HepG2 (cell line): Measurements from ENCODE around the gene PEX11G. TPM values are rescaled to one million over a fixed set of nuclear protein-coding genes. Genes with fewer than 3 reads are reported as not detected.

Source experiments
- BCL6 ChIP-seq: IDR thresholded peaks from 2 replicates; pipeline ENCODE4 v1.6.1; 2016; ENCODE audit warnings: missing genetic modification reagents, missing compliant biosample characterization
- CBX1 ChIP-seq: IDR thresholded peaks from one replicate; pipeline ENCODE4 v1.6.1; 2016; ENCODE audit warnings: antibody characterized with exemption, low read depth
- HNF1A ChIP-seq, 2 experiments: sonication (generic) in 1 of 2; formaldehyde crosslinking in 1 of 2; IDR thresholded peaks; 2 replicates each; pipeline versions ENCODE4 v1.4.0 to v1.6.1; 2016 to 2020; ENCODE audit warnings: borderline replicate concordance in 1 of 2, low read depth in 1 of 2, mild to moderate bottlenecking in 1 of 2, missing genetic modification reagents in 1 of 2
- JUND ChIP-seq: sonication (generic); formaldehyde crosslinking; IDR thresholded peaks from 2 replicates; pipeline ENCODE4 v1.8.0; 2022; ENCODE audit warnings: mild to moderate bottlenecking, missing genetic modification reagents
- NRL ChIP-seq: sonication (generic); formaldehyde crosslinking; IDR thresholded peaks from 2 replicates; pipeline ENCODE4 v1.5.0; 2020; ENCODE audit warnings: missing genetic modification reagents, mild to moderate bottlenecking, moderate library complexity, borderline replicate concordance
- SAP130 ChIP-seq: IDR thresholded peaks from 2 replicates; pipeline ENCODE4 v1.6.1; 2016; ENCODE audit warnings: low read depth
- SP1 ChIP-seq, 2 experiments: fragments of 450-650 bp in 1 of 2; sonication (generic) in 1 of 2; formaldehyde crosslinking in 1 of 2; IDR thresholded peaks; 2 replicates each; pipeline versions ENCODE4 v1.4.0 to v1.6.1; 2016 to 2020; ENCODE audit warnings: missing genetic modification reagents in 1 of 2
- ZHX2 ChIP-seq, 2 experiments: sonication (generic) in 1 of 2; formaldehyde crosslinking in 1 of 2; IDR thresholded peaks; 2 replicates each; pipeline versions ENCODE4 v1.6.1 to v1.9.0; 2014 to 2022; ENCODE audit warnings: antibody characterized with exemption in 1 of 2, borderline replicate concordance in 1 of 2, inconsistent platforms in 1 of 2, low read depth in 1 of 2, missing genetic modification reagents in 1 of 2
- ZNF501 ChIP-seq: sonication (generic); formaldehyde crosslinking; IDR thresholded peaks from 2 replicates; pipeline ENCODE4 v1.5.1; 2020; ENCODE audit warnings: mild to moderate bottlenecking, moderate library complexity, missing genetic modification reagents
- polyA plus RNA-seq, 8 experiments: library from polyadenylated mRNA; depleted of rRNA in 3 of 8; stranded (reverse) in 7 of 8; unstranded in 1 of 8; fragments of >200 nt; fragmentation: Illumina TruSeq in 4 of 8; extraction: Trizol in 4 of 8; gene quantifications; 2 replicates each; pipeline versions ENCODE4 v1.2.1 to v1.2.3, GENCODE V29; 2011 to 2016; ENCODE audit warnings: low read depth in 4 of 8, missing spikeins in 1 of 8, mixed read lengths in 1 of 8; ENCODE audit not compliant: insufficient read depth in 1 of 8
- total RNA-seq, 5 experiments: library from RNA; depleted of rRNA; stranded (reverse); fragments of >200 nt; fragmentation: Illumina TruSeq; extraction: Trizol; gene quantifications; 2 replicates each; pipeline ENCODE4 v1.2.3, GENCODE V29; 2016; ENCODE audit warnings: low read depth in 1 of 5
- TF ChIP-seq, protein P1 (sequence below): sonication (generic); formaldehyde crosslinking; IDR thresholded peaks from 2 replicates; pipeline ENCODE4 v1.5.0; 2020; ENCODE audit warnings: missing genetic modification reagents
- TF ChIP-seq, protein P2 (sequence below): sonication (generic); formaldehyde crosslinking; IDR thresholded peaks from 2 replicates; pipeline ENCODE4 v1.9.0; 2022; ENCODE audit warnings: low read depth, missing genetic modification reagents

The PEX11G gene
- total and polyA plus RNA-seq, 2 of the 13 experiments (the other 11 are each of a cell fraction or from before 2014, with no cell fraction given): not detected

GRCh38 chr19:7535047-7535997 is 46.5 kb upstream of the PEX11G start, which contains the start of gene PNPLA6 (continued):
- TF ChIP-seq HNF1A (IDR thresholded peaks at IDR 0.05; ENCODE audit: low read depth): no peak
- TF ChIP-seq HNF1A (CRISPR knock-in tag; IDR thresholded peaks at IDR 0.05; ENCODE audit: borderline replicate concordance): peak; percentile 61; the same call in 1 of the 2 replicates
- TF ChIP-seq ZNF501 (CRISPR knock-in tag): peak; percentile 41; the same call in 1 of the 2 replicates
- peak; percentile 62 for TF ChIP-seq CBX1
- TF ChIP-seq NRL: no peak
- TF ChIP-seq BCL6: peak; percentile 32; the same call in 1 of the 2 replicates
- TF ChIP-seq, protein P1, sequence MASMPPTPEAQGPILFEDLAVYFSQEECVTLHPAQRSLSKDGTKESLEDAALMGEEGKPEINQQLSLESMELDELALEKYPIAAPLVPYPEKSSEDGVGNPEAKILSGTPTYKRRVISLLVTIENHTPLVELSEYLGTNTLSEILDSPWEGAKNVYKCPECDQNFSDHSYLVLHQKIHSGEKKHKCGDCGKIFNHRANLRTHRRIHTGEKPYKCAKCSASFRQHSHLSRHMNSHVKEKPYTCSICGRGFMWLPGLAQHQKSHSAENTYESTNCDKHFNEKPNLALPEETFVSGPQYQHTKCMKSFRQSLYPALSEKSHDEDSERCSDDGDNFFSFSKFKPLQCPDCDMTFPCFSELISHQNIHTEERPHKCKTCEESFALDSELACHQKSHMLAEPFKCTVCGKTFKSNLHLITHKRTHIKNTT (CRISPR knock-in tag): no peak
- TF ChIP-seq, protein P2, sequence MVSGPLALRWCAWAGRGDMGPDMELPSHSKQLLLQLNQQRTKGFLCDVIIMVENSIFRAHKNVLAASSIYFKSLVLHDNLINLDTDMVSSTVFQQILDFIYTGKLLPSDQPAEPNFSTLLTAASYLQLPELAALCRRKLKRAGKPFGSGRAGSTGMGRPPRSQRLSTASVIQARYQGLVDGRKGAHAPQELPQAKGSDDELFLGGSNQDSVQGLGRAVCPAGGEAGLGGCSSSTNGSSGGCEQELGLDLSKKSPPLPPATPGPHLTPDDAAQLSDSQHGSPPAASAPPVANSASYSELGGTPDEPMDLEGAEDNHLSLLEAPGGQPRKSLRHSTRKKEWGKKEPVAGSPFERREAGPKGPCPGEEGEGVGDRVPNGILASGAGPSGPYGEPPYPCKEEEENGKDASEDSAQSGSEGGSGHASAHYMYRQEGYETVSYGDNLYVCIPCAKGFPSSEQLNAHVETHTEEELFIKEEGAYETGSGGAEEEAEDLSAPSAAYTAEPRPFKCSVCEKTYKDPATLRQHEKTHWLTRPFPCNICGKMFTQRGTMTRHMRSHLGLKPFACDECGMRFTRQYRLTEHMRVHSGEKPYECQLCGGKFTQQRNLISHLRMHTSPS: peak; percentile 57; the same call in 1 of the 2 replicates
- peak; percentile 87 for TF ChIP-seq ZHX2 (IDR thresholded peaks at IDR 0.05; ENCODE audit: low read depth)
- no peak for TF ChIP-seq ZHX2 (CRISPR knock-in tag; IDR thresholded peaks at IDR 0.05; ENCODE audit: borderline replicate concordance)
- TF ChIP-seq JUND: peak; percentile 68
- TF ChIP-seq SP1 (IDR thresholded peaks at IDR 0.05): no peak
- peak; percentile 66 for TF ChIP-seq SP1 (CRISPR knock-in tag; IDR thresholded peaks at IDR 0.05)
- peak; percentile 81 for TF ChIP-seq SAP130
